ENCODE data around the gene ERMP1. TPM values are rescaled to one million over a fixed set of nuclear protein-coding genes. Genes with fewer than 3 reads are reported as not detected.
"Not testable (repeated sequence)": the region's sequence is repeated elsewhere in the genome, so short reads cannot be mapped to it uniquely, and the experiment has no call there.

The ERMP1 gene
- total RNA-seq, 2 donors from 2014 or later: 7.0 to 8.5 TPM

DNA sequence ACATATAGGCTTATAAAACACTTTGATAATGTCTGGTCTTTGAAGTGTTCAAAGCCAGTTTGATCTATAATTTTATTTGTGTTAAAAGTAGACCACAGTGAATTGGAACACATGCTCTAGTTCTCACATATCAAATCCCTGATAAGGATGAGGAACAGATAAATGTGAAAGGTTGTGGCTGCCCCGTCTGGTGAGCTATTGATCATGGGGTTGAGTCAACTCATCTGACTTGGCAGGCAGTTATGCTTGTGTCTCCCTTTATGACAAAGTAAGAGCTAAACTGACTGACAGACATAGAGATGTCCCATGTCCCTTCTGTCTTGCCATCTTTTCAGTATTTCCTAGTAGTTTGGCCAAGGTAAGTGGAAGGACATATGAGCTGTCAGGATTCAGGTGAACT, 2.9 kb upstream of the ERMP1 start:
- DNase-seq (ENCODE audit: low spot score): no peak
- intact Hi-C loops (cut with DNase I): no loop called here

DNA sequence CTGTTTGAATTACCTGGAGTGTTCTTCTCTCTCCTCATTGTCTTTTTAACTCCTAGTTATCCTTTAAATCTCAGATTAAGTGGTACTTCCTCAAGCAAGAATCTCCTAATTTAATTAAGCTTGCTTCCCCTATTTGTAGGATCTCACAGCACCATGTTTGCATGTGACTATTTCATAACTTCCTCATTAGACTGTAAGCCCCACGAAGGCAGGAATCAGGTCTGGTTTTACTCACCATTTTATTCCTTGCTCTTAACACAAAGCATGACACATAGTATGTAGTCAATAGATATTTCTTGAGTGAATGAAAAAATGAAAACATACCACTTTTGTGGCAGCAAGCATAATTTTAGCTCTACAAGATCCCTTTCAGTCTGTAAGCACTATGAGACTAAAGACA, 1.3 kb upstream of the ERMP1 start:
- no peak for DNase-seq (ENCODE audit: low spot score)
- intact Hi-C loops (cut with DNase I): no loop called here

DNA sequence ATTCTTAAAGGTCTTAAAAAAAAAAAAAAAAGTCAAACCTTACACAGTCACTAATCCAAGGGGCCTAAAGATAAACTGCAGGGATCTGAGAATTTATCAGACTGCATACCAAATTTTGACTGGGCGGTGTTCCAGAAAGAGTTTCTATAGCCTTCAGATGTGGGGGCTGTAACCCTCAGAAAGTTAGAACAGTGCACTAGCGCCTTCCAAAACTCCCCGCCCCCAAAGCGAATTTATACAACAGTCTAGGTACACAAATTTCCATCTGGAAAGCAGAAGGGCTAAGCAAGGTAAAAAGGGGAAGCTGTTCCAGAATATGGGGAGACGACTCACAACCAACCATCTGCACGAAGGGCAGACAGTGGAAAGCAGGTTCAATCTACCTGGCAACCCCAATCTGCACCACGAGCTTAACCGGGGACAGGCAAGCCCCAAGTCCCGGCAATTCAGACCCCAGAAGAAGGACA, 813 bp downstream of the ERMP1 start:
- intact Hi-C loops (cut with DNase I): no loop called here
- DNase-seq (ENCODE audit: low spot score): no peak

DNA sequence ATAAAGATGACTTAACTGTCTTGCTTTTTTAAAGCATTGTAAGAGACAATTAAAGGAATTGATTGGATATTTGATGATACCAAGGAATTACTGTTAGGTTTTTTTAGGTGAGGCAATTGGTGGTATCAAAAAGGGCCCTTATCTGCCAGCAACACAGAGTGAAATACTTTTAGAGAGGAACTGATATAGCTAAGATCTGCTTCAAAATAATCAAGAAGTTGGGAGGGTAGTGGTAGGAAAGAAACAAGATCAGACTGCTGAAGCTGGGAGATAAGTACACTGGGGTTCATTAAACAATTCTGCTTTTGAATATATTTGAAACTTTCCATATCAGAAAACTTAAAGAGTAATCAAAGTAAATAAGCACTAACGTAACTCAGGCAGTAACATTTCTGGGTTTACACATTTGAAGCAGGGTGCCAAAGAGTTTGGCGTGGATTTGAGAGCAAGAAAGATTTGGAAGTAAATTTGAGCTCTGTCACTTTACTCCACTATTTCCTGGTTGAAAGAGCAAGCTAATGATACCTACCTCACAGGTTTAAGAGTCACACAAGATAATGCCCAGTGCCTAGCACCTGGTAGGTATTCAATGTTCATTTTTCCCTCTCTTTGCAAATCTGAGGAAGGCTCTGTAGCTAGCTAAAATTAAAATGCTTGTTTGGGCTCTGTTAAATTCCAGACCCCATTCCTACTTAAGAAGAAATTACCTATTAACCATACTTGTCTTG, 6.9 kb downstream of the ERMP1 start:
- no peak for DNase-seq (ENCODE audit: low spot score)
- intact Hi-C loops (cut with DNase I): no loop called here

DNA sequence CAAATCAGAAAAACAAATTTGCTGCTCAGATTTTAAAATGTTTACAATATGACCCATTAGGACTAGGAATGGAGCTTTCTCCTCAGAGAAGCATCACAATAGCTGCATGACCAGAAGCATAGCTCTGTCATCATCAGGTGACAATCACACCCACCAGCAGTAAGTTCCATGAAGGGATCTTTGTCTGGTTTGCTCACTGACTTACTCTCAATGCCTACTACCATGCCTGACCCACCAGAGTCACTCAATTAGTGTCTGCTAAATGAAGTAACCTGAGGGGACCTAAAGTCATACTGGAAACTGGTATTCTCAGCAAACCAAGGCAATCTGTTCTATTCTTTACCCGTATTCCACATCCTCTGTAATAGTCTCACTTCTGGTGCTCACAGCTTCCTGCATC, 7.7 kb downstream of the ERMP1 start:
- intact Hi-C loops (cut with DNase I): no loop called here
- no peak for DNase-seq (ENCODE audit: low spot score)

DNA sequence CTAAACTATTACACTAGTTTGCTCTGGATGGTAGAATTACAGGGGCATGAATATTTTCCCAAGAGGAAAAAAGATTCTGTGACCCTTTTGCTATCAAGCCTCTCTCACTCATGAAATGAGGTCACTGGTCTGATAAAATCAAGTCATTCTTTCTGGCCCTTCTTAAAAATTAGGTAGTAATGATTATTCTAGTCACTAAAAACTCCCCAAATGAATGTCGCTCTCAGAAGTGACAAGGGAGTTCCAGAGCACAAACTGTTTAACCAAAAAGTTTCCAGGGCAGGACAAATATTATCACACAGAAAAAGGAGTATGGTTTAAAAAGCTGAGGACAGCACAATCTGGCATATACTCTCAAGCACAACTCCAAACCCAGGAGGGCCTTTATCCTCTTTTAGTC, 12.5 kb downstream of the ERMP1 start:
- no peak for DNase-seq (ENCODE audit: low spot score)
- intact Hi-C loops (cut with DNase I): loop anchor here in 1 of 2 donors (5.0 kb wide), 1 partner anchor 568 kb away; no protein-coding TSS in a partner anchor

DNA sequence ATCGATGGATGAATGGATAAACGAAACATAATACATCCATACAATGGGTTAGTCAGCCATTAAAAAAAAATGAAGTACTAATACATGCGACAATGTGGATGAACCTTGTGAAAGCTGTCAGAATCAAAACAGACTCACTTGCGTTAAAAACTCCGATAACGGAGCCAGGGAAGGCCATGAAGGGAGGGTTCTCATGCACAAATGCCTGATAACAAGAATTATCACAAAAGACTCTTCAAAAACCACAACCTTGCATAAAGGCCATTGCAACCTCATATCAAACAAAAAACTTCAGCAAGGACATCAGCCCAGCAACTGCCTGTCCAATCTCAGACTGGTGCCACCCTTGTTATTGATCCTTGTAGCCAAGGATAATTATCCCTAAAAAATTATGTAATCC, 13.7 kb downstream of the ERMP1 start:
- intact Hi-C loops (cut with DNase I): no loop called here
- DNase-seq (ENCODE audit: low spot score): no peak

DNA sequence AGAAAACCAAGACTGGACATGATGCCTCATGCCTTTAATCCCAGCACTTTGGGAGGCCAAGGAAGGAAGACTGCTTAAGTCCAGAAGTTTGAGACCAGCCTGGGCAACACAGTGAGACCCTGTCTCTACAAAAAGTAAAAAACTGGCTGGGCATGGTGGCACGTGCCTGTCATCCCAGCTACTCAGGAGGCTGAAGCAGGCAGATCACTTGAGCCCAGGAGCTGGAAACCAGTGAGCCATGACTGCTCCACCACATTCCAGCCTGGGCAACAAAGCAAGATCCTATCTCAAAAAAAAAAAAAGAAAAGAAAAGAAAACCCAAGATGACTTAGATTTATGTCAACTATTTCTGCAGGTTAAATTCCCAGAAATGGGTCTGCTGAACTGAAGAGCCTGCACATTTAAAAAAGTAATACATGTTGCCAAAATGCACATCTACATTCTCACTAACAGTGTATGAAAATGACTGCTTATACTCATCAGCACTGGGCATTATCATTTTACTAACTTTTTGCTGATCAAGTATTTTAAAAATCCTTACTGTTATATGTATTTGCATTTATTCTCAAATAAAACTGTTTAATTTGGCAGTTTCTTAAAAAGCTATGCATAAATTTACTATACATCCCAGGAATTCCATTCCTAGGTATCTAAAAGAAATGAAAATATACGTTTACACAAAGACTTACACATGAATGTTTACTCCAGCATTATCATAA, 14.3 kb downstream of the ERMP1 start:
- intact Hi-C loops (cut with DNase I): no loop called here
- no peak for DNase-seq (ENCODE audit: low spot score)

DNA sequence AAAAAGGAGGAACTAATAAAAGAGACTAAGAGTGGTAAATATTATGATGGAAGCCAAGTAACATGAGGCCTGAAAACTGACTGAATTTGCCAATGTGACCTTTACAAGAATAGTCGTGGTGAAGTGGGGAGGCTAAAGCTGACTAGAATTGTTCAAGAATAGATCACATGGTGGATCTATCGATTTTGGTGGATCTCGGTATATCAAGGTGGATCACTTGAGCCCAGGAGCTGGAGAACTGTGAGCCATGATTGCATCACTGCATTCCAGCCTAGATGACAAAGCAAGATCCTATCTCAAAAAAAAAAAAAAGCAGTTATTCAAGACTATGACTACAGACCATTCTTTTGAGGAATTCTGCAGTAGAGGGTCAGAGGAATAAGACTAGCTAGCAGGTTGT, 15.1 kb downstream of the ERMP1 start:
- intact Hi-C loops (cut with DNase I): no loop called here

DNA sequence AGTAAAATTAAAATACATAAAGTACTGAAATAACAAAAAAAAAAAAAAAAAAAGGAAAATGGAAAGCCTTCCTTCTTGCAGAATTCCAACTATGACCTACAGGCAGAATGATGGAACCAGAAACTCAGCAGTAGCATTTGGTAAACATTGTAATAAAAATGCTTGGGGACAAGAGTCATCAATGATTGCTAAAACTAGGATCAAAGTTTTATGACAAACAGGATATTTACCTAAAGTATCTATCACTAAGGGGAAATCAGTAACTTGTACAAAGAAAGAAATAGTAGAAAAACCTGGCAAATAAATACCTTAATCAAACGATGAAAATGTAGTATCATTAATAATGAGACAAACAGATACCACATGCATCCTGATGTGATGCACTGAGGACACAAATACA, 17.5 kb downstream of the ERMP1 start:
- intact Hi-C loops (cut with DNase I): no loop called here
- DNase-seq (ENCODE audit: low spot score): no peak

More for the DNA sequence above, 15.1 kb downstream of the ERMP1 start:
- DNase-seq (ENCODE audit: low spot score): no peak

DNA sequence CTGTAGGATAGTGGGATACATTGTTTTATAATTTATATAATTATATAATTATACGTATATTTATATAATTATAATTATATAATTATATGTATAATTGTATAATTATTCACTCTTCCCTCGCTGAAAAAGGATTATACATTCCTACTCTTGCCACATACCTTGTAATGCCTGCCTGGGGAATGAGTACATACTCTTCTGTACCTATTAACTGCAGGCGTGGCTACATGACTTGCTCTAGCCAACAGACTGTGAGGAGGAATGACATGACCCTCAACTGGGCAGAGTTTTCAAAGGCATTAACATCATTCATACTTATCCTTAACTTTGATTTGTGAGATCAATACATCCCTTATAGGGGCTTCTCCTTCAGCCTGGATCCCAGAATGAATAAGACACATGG, 19.1 kb downstream of the ERMP1 start:
- DNase-seq (ENCODE audit: low spot score): no peak
- intact Hi-C loops (cut with DNase I): no loop called here

DNA sequence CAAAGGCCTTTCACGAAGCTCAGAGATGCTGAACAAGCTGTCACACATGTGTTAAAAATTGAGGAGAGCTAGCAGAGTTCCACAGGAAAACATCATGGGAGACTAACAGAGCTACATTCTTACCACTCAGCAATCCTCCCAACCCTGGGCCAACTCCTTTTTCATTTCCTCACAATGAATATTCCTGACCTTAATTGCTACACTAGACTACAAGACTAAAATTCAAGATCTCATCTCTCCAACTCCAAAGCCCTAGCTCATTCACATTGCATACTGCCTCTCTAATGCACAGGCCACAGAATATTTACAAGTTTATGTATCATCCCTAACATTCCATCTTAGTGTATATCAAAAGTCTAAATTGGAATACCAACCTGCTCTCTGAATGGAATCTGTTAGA, 21.2 kb downstream of the ERMP1 start:
- DNase-seq (ENCODE audit: low spot score): no peak
- intact Hi-C loops (cut with DNase I): no loop called here

DNA sequence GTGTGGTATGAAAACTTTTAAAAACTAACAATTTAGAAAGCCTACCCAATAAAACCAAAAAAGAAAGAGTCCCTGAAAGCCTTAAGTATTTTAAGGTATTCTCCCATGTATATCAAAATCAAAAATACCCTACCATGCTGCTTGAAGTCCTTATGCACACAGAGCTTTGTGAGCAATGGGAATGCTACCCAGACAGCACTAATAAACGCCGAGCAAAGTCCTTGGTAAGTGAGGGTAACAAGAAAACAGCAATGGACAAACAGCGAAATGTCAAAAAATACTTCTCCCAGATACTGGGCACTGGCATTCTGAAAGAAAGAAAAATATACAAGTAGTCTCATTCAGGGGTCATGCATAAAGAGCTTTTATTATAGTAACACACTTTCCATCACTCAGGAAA, 27.4 kb downstream of the ERMP1 start:
- intact Hi-C loops (cut with DNase I): no loop called here
- DNase-seq (ENCODE audit: low spot score): no peak

DNA sequence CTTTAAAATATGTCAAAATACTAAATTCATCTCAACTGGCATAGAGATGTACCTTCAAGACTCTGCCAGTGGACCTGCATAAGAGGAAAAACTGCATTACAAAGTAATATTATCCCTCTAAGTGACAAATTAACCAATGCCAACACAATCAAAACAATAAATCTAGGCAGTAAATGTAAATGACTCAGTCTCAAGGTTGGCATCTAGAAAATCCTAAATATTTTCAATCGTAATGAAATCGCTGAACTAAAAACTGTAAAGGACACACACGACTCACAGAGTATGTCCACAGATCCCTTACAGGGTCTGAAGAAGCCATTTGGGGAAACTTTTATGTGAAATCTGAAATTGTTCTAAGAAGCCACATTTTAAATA, 31.2 kb downstream of the ERMP1 start:
- intact Hi-C loops (cut with DNase I): no loop called here
- DNase-seq (ENCODE audit: low spot score): no peak

DNA sequence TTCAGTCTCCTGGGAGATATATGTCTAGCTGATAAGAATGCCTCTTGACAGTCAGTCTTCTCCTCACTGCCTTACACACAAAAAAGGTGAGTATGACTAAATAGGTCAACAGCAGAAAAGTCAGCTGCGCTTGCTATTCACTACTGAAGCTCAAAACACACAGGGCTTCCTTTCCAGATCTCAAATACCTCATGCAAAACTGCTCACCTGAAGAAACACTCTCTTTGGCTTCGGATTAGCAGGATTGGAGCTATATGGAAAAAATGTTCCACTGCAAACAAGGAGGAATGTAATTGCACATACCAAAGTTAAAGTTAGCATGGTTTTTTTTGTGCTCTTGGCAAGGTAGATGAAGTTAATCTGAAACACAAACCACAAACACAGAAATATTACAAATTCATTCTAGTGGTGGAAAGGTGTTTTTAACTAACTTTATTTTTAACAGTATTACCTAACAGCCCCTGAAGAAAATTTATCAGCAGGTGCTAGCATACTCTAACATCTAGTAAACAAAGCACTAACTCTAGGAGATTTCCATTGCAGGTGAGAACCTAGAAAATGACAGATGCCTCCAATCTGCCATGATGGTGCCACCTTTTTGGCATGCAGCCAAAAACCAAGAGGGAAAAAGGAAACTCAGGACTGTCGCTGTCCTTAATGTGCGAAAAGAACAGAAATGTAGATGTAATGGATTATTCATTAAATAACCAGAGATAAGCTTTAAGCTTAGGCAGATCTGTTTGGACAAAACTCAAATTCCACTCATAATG, 31.8 kb downstream of the ERMP1 start:
- DNase-seq (ENCODE audit: low spot score): no peak
- intact Hi-C loops (cut with DNase I): no loop called here

DNA sequence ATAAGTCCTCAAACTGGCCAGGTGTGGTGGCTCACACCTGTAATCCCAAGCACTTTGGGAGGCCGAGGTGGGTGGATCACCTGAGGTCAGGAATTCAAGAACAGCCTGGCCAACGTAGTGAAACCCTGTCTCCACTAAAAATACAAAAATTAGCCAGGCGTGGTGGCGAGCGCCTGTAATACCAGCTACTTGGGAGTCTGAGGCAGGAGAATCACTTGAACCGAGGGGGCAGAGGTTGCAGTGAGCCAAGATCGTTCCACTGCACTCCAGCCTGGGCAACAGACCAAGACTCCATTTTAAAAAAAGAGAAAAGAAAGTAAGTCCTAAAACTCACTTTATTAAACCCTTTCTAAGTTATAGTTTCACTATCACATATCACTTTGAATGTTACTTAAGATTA, 32.5 kb downstream of the ERMP1 start:
- DNase-seq (ENCODE audit: low spot score); intact Hi-C loops (cut with DNase I): not testable (repeated sequence)

DNA sequence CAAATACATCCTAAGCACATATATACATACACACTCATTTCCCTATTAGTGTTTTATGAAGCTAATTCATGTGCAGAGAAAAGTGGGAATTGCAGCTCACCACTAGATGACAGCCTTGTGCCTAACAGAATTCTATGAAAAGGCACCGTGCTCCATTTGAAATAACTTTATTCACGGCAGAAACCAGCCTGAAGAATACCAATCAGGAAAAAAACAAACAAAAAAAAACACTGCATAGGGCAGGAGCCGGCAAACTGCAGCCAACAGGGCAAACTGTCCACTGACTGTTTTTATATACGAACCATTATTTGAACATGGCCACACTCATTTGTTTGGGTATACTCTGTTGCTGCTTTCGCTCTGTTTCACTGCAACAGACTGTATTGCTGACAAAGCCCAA, 33.6 kb downstream of the ERMP1 start:
- intact Hi-C loops (cut with DNase I): no loop called here
- no peak for DNase-seq (ENCODE audit: low spot score)

DNA sequence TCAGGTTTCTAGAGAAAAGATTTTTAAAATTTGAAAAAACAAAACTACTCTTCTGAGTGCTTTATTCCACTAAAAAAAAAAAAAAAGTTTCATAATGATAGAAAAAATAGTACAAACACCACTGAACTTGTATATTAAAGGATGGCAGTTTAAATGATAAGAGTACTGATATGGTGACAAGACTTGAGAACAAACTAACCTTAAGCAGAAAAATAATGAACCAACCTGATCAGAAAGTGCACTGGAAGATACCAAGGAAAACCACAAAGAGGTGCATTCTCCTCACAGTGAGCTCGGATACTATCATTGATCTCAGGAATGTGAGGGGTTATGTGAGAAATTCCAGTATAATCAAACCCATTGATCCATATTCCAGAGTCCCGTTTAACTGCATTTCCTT, 34.3 kb downstream of the ERMP1 start:
- intact Hi-C loops (cut with DNase I): no loop called here
- no peak for DNase-seq (ENCODE audit: low spot score)

DNA sequence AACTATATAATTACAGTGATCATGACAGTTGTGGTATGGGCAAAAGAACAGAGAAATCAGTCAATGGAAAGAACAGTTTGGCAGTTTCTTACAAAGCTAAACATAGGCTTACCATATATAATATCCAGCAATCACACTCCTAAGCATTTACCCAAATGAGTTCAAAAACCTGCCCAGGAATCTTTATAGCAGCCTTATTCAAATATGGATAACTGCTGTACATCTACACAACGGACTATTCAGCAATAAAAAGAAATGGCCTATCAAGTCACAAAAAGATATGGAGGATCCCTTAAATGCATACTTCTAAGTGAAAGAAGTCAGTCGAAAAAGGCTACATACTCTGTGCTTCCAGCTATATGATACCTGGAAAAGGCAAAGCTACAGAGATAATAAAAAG, 36.6 kb downstream of the ERMP1 start:
- intact Hi-C loops (cut with DNase I): no loop called here

DNA sequence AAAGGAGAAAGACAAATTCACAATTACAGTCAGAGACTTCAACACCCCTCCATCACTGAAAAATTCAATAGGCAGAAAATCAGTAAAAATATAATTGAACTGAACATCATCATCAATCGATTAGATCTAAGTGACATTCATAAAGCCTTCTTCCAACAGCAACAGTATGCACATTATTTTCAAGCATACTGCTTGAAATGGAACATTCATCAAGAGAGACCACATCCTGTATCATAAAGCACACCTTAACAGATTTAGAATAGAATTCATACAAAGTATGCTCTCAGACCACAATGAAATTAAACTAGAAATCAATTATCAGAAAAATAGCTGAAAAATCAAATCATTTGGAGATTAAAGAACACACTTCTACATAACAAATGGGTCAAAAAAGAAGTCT, 39.1 kb downstream of the ERMP1 start:
- DNase-seq (ENCODE audit: low spot score): no peak
- intact Hi-C loops (cut with DNase I): no loop called here

More for the DNA sequence above, 36.6 kb downstream of the ERMP1 start:
- DNase-seq (ENCODE audit: low spot score): no peak
